GM19438 (cell line): ENCODE results near the gene TMEM167A.

Experiments used
- ATAC-seq: cut with Tn5 transposase; IDR thresholded peaks from one replicate; pipeline ENCODE4 v1.9.1; 2021; ENCODE audit warnings: low read depth; ENCODE audit not compliant: unreplicated experiment

The TMEM167A gene

DNA sequence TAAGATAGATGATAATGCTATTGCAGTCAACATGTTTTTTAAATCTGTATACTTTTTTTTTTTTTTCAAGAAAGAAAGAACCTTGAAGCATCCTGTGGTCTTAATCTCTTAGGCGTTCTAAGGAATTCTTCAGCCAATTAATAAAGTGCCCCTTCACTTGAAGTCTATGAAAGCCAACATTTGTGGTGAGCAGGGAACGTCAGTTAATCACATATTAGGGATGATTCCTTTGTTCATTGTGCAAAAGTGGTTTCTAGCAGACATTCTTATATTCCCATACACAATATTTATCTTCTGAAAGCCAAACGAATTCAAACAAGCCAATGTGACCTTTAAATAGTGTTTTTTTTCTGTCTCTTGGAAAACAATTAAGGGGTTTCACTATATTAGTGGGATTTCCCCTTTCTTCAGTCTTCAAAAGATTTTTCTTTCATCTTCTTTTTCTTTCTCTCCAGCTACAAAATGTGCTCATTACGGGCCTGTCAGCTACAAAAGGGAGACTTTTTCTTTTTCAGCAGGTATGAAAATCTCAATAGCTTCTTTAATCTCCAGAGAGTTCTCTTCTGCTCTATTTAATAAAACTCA is 40.1 kb downstream of the TMEM167A start:
- no peak for ATAC-seq

DNA sequence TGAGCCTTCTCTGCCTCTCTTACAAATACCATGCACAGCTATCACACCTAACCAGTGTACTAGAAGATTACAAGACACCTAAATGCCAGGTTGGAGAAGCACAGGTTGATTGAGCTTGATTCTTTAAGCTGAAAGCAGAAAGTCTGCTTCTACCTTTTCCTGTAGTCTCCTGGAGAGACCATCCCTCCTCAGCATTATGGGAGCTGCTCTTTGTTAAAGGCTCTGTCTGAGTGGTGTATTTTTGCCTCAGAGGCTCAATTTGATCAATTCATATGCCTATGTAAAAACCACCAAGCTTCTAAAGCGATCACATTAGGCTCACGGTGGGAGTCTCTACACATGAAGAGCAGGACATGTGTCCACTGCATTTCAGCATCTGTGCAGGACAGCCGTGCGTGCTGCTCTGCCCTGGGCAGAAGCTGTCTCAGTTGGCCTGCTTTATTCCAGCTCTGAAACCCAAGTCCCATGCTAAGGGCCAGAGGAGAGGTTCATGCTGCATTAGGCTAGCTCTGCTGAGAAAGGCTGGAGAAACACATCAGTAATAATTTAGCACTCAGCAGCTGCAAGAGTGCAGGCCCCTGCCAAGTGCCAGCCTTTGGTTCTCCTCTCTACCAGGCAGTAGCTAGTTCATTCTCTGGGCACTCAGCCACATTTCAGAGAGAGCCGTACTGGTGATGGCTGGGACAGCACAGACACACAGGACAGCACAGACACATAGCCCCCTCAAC is 41.7 kb downstream of the TMEM167A start:
- ATAC-seq = no peak

- ATAC-seq = no peak
Observed at GRCh38 chr5:83034528-83035207, 42.5 kb downstream of the TMEM167A start.

DNA sequence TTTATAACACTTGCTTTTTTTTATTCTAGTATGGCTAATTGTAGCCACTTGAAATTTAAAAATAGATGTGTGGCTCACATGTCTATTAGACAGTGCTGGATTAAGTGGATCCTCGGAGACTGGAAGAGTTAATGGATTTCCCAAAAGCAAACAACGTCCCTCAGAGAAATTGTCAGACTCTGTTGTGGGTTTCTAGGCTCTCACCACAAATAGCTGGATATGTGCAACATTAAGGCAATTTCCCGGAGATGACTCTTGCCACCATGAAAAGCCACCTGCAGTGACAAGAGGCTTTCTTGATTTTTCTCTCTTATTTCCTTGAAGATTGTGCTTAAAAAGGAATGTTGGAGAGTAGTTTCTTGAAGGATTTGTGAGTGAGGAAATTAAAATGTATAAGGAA is 43.2 kb downstream of the TMEM167A start:
- ATAC-seq = no peak

DNA sequence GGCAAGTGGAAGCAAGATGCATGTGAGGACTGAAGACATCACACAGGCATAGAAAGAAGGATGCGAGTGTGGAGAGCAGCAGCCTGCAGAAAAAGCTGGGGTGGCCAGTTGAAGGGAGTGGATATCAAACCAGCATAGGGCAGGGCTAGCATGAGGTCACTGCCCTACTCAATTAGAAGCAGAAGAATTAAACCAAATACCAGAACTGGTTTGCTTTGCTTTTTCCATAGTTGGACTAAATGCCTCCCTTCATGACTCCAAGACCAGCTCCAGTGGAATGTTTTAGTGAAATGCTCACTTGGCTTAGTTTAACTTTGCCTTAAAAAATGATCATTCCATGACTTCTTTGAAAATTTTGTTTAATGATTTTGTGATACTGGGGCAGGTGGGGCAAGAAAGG is 45.8 kb downstream of the TMEM167A start:
- no peak for ATAC-seq

GRCh38 chr5:83029912-83030311 is 47.3 kb downstream of the TMEM167A start:
- no peak for ATAC-seq

DNA sequence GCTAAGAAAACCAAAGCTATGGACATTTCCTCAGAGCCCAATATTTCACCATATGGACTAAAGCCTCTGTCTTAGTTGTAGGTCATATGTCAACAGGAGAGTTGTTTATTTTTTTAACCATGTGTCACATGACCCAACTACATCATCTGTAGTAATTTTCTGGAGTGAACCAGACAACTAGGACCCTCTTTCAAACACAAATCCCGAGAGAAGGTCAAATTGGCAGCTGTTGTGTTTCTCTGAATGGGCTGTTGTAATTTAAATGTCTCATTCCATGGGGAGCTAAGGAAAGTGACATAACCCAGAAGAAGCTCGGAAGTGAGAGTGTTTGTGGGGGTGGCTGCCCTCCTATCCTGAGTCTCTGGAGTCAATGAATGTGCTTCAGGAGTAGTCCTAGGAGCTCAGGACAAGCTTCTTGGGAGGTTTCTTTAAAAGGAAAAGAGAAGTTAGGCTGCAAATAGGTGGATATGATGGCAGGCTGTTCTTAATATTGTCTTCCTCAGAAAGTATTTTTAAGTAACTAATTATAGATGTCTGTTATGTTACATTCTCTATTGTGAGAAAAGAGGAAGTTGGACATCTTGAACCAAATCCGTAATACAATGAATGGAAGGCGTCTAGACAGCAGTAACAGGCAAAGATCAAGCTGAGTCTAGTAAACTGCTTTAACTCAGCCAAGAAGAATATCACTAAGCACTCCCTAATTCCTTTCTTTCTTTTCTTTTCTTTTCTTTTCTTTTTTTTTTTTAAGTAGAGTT is 50.1 kb downstream of the TMEM167A start:
- ATAC-seq = peak; percentile 85

- no peak for ATAC-seq
Observed at GRCh38 chr5:83026516-83026915, 50.7 kb downstream of the TMEM167A start.

GRCh38 chr5:83025690-83026478 is 51.3 kb downstream of the TMEM167A start:
- no peak for ATAC-seq

- ATAC-seq = no peak
Observed at GRCh38 chr5:83022334-83022733, 54.9 kb downstream of the TMEM167A start.

GRCh38 chr5:83015676-83016075 is 61.5 kb downstream of the TMEM167A start:
- no peak for ATAC-seq

DNA sequence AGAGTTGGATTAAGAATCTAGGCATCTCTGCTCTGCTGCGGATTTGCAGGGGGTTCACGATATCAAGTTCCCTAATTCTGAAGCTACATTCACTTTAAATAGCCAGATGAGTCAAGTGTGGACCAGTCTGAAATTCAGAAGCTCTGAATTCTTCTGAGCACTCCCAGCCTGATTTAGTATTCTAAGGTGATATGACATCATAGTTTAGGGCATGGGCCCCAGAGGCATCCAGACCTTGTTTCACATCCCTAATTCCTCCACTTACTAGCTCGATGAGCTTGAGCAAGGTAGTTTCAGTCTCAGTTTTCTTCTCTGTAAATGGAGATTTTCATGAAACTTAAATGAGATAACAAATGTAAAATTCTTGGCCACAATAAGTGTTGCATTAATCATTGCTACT is 65.2 kb downstream of the TMEM167A start:
- ATAC-seq = peak; percentile 98

DNA sequence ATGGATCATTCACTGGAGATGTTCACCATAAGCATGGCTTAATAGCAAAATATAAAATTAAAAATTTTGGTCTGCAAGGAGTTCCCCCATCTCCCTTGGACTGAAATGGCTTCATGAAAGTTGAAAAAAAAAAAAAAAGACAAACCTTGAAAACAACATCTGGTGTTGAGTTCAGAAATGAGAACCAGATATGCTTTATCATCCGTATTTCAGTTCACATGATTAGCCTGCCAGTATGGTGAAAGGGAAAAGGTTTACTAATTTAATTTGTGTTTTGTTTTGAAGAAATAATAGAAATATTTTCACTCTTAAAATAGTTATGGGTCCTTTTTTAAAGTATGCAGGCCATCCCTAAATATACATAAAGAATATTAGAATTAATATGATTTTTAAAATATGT is 67.8 kb downstream of the TMEM167A start:
- ATAC-seq = no peak

DNA sequence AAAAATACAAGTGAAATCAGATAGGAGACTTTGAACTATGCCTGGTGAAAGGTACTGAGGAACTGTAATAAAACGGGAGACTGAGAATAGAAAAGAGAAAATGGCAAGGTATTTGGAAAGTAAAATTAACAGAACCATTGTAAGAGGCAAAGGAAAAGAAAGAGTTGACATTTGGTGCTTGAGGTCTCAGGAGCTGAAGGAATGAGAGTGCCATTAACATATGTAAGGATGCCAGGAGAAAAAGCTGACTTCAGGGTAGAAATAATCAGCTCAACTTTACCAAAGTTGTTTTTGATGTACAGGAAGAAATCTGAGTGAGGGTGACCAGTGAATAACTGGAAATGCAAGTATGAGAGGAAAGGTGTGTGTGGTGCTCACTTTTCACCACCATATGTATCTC is 69.4 kb downstream of the TMEM167A start:
- no peak for ATAC-seq

DNA sequence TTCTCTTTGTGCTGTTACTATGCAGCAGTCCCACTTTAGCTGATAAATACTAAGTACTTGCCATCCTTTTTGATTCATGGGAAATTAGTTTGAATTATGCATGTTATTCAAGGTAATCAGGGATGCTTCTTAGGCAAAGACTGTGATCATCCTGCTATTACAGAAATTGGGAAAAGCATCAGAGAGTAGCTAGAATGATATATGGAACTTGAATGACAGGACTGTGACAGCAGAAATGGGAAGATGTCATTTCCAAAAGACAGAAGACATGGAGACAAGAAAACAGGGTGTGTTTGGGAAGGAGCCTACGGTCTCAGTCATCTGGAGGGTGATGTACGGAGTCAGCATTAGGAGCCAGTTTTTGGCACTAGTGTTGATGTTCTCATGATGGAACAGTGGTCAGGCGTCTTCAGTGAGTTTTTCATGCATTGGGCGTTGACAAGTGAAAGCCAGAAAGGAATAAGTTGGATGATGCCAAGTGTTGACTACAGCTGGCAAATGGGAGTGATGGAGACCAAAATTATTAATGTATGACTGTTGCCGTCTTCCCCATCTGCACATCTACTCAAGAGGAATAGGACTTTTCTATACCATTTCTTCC is 70.4 kb downstream of the TMEM167A start:
- ATAC-seq = no peak

DNA sequence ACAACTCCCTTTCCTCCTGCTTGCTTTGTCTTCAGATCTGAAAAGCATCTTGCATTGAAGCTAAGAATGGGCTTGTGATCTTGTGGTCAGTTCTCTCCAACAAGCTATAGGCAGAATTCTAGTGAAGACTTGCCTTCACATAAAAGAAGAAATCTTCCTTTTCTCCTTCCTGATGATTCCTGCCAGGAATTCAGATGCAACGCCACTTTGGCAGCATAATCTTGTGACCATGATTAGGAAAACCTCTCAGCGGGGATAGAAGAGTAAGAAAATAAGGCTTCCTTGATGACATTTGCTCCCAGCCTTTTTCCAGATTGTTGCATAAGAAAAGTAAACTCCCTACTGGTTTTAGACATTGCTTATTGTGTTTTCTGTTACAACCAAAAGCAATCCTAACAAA is 73.4 kb downstream of the TMEM167A start:
- no peak for ATAC-seq
